HG03095 (cell line): ENCODE data around the gene TAGLN2.
A peak's percentile ranks its signal among the peaks of the same experiment; 100 is the strongest.

Source experiments
- ATAC-seq: cut with Tn5 transposase; IDR thresholded peaks from one replicate; pipeline ENCODE4 v1.9.1; 2021; ENCODE audit warnings: moderate library complexity; ENCODE audit not compliant: unreplicated experiment

TAGLN2 gene

GRCh38 chr1:159936273-159936904, 11.1 kb upstream of the TAGLN2 start:
- no peak for ATAC-seq

GRCh38 chr1:159935719-159936272, 10.5 kb upstream of the TAGLN2 start:
- ATAC-seq: no peak

- no peak for ATAC-seq
Measured at GRCh38 chr1:159935305-159935704, 10.0 kb upstream of the TAGLN2 start.

- ATAC-seq: no peak
Measured at GRCh38 chr1:159934136-159935039, 9.1 kb upstream of the TAGLN2 start.

GRCh38 chr1:159933347-159933746, 8.0 kb upstream of the TAGLN2 start:
- ATAC-seq: no peak

GRCh38 chr1:159932296-159933285, 7.3 kb upstream of the TAGLN2 start:
- ATAC-seq: no peak

- no peak for ATAC-seq
Measured at GRCh38 chr1:159931795-159932173, 6.5 kb upstream of the TAGLN2 start.

GRCh38 chr1:159931101-159931794, 5.9 kb upstream of the TAGLN2 start:
- ATAC-seq: no peak

- no peak for ATAC-seq
Measured at GRCh38 chr1:159930634-159931033, 5.3 kb upstream of the TAGLN2 start.

- ATAC-seq: no peak
Measured at GRCh38 chr1:159930216-159930615, 4.9 kb upstream of the TAGLN2 start.

GRCh38 chr1:159929155-159930051, 4.1 kb upstream of the TAGLN2 start:
- ATAC-seq: no peak

- ATAC-seq: no peak
Measured at GRCh38 chr1:159928491-159929050, 3.3 kb upstream of the TAGLN2 start.

GRCh38 chr1:159927849-159928431, 2.6 kb upstream of the TAGLN2 start:
- ATAC-seq: no peak

- no peak for ATAC-seq
Measured at GRCh38 chr1:159927211-159927848, 2.0 kb upstream of the TAGLN2 start.

GRCh38 chr1:159925719-159926078, 392 bp upstream of the TAGLN2 start:
- ATAC-seq: peak; percentile 7

- no peak for ATAC-seq
Measured at GRCh38 chr1:159924025-159924790, 1.1 kb downstream of the TAGLN2 start.
